Keratinocyte (primary cell): ENCODE results near the gene GFOD1. TPM values are rescaled to one million over a fixed set of nuclear protein-coding genes. Genes with fewer than 3 reads are reported as not detected.
"Not testable (repeated sequence)": the region's sequence is repeated elsewhere in the genome, so short reads cannot be mapped to it uniquely, and the experiment has no call there.

Source experiments
- DNase-seq: peaks from one replicate; pipeline ENCODE4 v3.0.0-alpha.2; 2011; ENCODE audit warnings: low read depth, missing footprints, low spot score
- FAIRE-seq: peaks from 2 replicates; lab custom pipeline; 2011; peaks lifted over from hg19 to GRCh38; lab: Jason Lieb, UNC
- H2AFZ ChIP-seq: 2 replicates; pipeline ENCODE4 v1.6.0; 2012; ENCODE audit warnings: low read length, control low read depth, inconsistent platforms; ENCODE audit not compliant: control insufficient read depth
- H3K27ac ChIP-seq: 2 replicates; pipeline ENCODE4 v1.5.1; 2011; ENCODE audit warnings: low read length; ENCODE audit not compliant: control insufficient read depth, insufficient read depth
- H3K27me3 ChIP-seq: 3 replicates; pipeline ENCODE4 v1.6.0; 2011; ENCODE audit warnings: low read length; ENCODE audit not compliant: control insufficient read depth, insufficient read depth; ENCODE audit errors: extremely low read depth
- H3K36me3 ChIP-seq, 2 experiments: 2 replicates in 1 of 2; 3 replicates in 1 of 2; pipeline ENCODE4 v1.5.1; 2011; ENCODE audit warnings: low read length in 2 of 2, mild to moderate bottlenecking in 1 of 2; ENCODE audit not compliant: control insufficient read depth in 2 of 2, insufficient read depth in 2 of 2; ENCODE audit errors: extremely low read depth in 1 of 2
- H3K4me1 ChIP-seq: 3 replicates; pipeline ENCODE4 v1.5.1; 2011; ENCODE audit warnings: low read length; ENCODE audit not compliant: control insufficient read depth, insufficient read depth; ENCODE audit errors: extremely low read depth
- H3K4me2 ChIP-seq: 3 replicates; pipeline ENCODE4 v1.6.0; 2011; ENCODE audit warnings: low read depth, low read length; ENCODE audit not compliant: control insufficient read depth, insufficient read depth; ENCODE audit errors: extremely low read depth
- H3K4me3 ChIP-seq, 3 experiments: fragments of 200-600 bp in 1 of 3; sonication (generic) in 1 of 3; 2 replicates in 2 of 3; 3 replicates in 1 of 3; pipeline ENCODE4 v1.5.1; 2011 to 2016; ENCODE audit warnings: low read length in 3 of 3, mild to moderate bottlenecking in 3 of 3, control low read depth in 2 of 3, inconsistent platforms in 1 of 3, low read depth in 1 of 3, mixed read lengths in 1 of 3, mixed run types in 1 of 3, moderate library complexity in 1 of 3; ENCODE audit not compliant: control insufficient read depth in 2 of 3, insufficient read depth in 2 of 3; ENCODE audit errors: extremely low read depth in 1 of 3
- H3K79me2 ChIP-seq: 2 replicates; pipeline ENCODE4 v1.6.0; 2012; ENCODE audit warnings: low read length; ENCODE audit not compliant: control insufficient read depth, insufficient read depth
- H3K9ac ChIP-seq: 3 replicates; pipeline ENCODE4 v1.6.0; 2011; ENCODE audit warnings: low read length; ENCODE audit not compliant: control insufficient read depth, insufficient read depth; ENCODE audit errors: extremely low read depth
- H3K9me1 ChIP-seq: 3 replicates; pipeline ENCODE4 v1.6.0; 2011; ENCODE audit warnings: low read length; ENCODE audit not compliant: control insufficient read depth, insufficient read depth; ENCODE audit errors: extremely low read depth
- H3K9me3 ChIP-seq: 2 replicates; pipeline ENCODE4 v1.5.1; 2012; ENCODE audit warnings: low read depth, low read length; ENCODE audit not compliant: control insufficient read depth
- H4K20me1 ChIP-seq: 3 replicates; pipeline ENCODE4 v1.6.0; 2011; ENCODE audit warnings: low read length; ENCODE audit not compliant: control insufficient read depth, insufficient read depth; ENCODE audit errors: extremely low read depth
- EZH2 ChIP-seq: IDR thresholded peaks from one replicate; pipeline ENCODE4 v1.6.1; 2012; ENCODE audit warnings: inconsistent platforms, mild to moderate bottlenecking, low read length, moderate library complexity
- dilution Hi-C: fragments of 300-500 bp; cut with MboI; formaldehyde crosslinking; loops from one replicate; pipeline ENCODE4 v1.7.0; 2020; ENCODE audit warnings: low sequenced_read_pairs; ENCODE audit not compliant: extremely low pct_ligation_motif_present
- polyA plus RNA-seq, 5 experiments: library from polyadenylated mRNA; depleted of rRNA in 3 of 5; stranded (reverse) in 3 of 5; stranded (forward) in 1 of 5; unstranded in 1 of 5; fragments of >200 nt; gene quantifications; 1 replicate in 1 of 5; 2 replicates in 3 of 5; 3 replicates in 1 of 5; pipeline versions ENCODE4 v1.2.1 to v1.2.3, GENCODE V29; 2011 to 2012; ENCODE audit warnings: missing spikeins in 2 of 5, low read depth in 1 of 5, low replicate concordance in 1 of 5
- TF ChIP-seq, protein P1 (sequence below), 3 experiments: IDR thresholded peaks in 1 of 3; conservative IDR thresholded peaks in 1 of 3; optimal IDR thresholded peaks in 1 of 3; 2 replicates in 2 of 3; 3 replicates in 1 of 3; pipeline versions ENCODE3 to v1.5.1; 2011; ENCODE audit warnings: low read length in 3 of 3, mild to moderate bottlenecking in 3 of 3, moderate library complexity in 2 of 3, control low read depth in 1 of 3, inconsistent platforms in 1 of 3; ENCODE audit not compliant: insufficient read depth in 2 of 3; ENCODE audit errors: extremely low read depth in 1 of 3

GFOD1 gene
- polyA plus RNA-seq, 1 donor (not counting 4 experiments of a cell fraction or from before 2014, with no cell fraction given), result 7.2 TPM

DNA sequence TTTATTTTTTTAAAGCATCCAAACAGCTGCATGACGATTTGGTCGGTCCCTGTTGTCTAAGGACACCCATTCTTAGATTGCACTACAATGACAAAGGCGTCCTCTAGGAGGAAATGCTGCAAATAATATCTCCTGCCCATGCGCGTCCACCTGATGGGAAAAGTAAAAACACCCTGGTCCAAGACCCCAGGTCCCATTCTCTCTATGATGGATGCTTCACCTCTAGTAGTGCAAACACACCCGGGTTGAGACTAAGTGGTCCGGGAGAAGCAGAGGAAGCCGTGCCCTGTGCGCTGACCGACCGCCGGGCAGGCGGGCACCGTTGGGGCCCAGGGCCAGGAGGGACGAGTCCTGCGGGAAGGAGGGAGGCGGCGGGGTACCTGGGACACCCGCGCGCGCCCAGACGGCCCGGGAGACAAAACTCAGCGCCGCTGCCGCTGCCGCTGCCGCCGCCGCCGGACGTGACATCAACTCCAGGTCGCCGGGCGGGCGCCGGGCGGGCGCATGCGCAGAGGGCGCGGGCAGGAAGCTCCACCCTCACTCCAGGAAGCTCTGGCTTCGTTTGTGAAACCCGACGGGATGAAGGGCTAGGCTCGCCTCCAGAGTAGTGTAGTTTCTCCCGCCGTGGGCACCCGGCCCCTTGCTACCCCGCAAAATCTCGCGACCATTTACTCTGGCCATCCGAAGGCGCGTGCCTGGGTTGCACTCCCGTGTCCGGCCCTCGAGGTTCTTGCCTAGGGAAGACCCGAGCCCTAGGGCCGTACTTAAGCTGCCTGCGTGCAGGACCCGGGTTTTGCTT is 159.1 kb downstream of the GFOD1 start, which contains the start of gene TBC1D7:
TBC1D7 (minus strand) TSS at position 462 of the 799 bp plus-strand sequence. CDS start 1,639 bp downstream, outside the sequence.
- H3K4me1 ChIP-seq, result peaks cover 6% of the 10 kb centered on the region
- no peaks in the 10 kb centered on the region for H4K20me1 ChIP-seq
- H3K36me3 ChIP-seq, result peaks cover 0 to 2% of the 10 kb centered on the region in 2 experiments
- H3K79me2 ChIP-seq, result no peaks in the 10 kb centered on the region
- peak; percentile 49 for DNase-seq
- dilution Hi-C loops, result no loop called here
- H3K27ac ChIP-seq, result peak within 1 kb of the TSS; percentile 87
- peak within 1 kb of the TSS; percentile 90 for H3K9ac ChIP-seq
- no peak for FAIRE-seq
- H3K4me3 ChIP-seq, result peak within 1 kb of the TSS; percentile 74 to 89 (median 81)
- peak within 1 kb of the TSS; percentile 95 for H3K4me2 ChIP-seq
- peak within 1 kb of the TSS; percentile 97 for H2AFZ ChIP-seq
- H3K27me3 ChIP-seq, result no peaks in the 10 kb centered on the region
- H3K9me1 ChIP-seq, result no peaks in the 10 kb centered on the region
- H3K9me3 ChIP-seq, result no peaks in the 10 kb centered on the region
- TF ChIP-seq, protein P1, sequence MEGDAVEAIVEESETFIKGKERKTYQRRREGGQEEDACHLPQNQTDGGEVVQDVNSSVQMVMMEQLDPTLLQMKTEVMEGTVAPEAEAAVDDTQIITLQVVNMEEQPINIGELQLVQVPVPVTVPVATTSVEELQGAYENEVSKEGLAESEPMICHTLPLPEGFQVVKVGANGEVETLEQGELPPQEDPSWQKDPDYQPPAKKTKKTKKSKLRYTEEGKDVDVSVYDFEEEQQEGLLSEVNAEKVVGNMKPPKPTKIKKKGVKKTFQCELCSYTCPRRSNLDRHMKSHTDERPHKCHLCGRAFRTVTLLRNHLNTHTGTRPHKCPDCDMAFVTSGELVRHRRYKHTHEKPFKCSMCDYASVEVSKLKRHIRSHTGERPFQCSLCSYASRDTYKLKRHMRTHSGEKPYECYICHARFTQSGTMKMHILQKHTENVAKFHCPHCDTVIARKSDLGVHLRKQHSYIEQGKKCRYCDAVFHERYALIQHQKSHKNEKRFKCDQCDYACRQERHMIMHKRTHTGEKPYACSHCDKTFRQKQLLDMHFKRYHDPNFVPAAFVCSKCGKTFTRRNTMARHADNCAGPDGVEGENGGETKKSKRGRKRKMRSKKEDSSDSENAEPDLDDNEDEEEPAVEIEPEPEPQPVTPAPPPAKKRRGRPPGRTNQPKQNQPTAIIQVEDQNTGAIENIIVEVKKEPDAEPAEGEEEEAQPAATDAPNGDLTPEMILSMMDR (optimal IDR thresholded peaks at IDR 0.05 in 1 of 3, IDR thresholded peaks at IDR 0.05 in 1 of 3, conservative IDR thresholded peaks at IDR 0.05 in 1 of 3; ENCODE audit: extremely low read depth in 1 of 3, insufficient read depth in 2 of 3, low read length in 3 of 3), result no peak
- TF ChIP-seq EZH2, result no peak

DNA sequence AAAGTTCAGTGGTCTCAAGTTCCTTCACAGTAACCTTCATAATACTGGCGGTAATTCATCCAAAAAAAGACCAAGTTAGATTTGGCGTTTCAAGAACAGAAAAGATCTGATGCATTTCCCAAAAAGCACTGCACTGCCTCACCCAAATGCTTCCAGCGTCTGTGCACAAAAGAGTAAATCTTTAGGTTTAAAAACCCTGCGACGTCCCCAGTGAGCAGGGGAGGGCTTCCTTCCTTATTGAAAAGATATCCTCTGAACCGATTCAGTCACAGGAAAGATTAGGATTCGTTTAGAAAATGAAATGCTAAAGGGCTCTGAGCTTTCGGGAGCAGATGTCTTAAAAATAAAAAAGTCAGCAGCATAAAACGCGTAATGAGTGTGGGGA is 159.7 kb downstream of the GFOD1 start:
- no peak for DNase-seq
- H3K4me2 ChIP-seq, result peak overlapping the region; percentile 95

DNA sequence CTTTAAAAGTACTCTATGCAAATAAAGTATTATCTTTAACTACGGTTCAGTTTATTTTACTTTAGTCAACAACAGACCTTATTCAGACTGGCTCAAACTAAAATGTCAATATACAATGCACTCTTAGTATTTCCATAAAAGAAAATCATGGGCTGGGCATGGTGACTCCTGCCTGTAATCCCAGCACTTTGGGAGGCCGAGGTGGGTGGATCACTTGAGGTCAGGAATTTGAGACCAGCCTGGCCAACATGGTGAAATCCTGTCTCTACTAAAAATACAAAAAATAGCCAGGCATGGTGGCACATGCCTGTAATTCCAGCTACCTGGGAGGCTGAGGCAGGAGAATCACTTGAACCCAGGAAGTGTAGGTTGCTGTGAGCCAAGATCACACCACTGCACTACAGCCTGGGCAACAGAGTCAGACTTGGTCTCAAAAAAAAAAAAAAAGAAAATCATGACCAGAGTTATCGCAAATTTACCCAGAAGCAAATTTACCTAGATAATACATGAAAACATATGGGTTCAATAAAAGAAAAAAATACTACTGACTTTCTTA is 161.3 kb downstream of the GFOD1 start:
- H3K36me3 ChIP-seq, H3K9ac ChIP-seq, DNase-seq, H3K27ac ChIP-seq, H3K9me1 ChIP-seq, H3K4me3 ChIP-seq, H3K27me3 ChIP-seq, H3K9me3 ChIP-seq, H4K20me1 ChIP-seq, H3K79me2 ChIP-seq, H2AFZ ChIP-seq, H3K4me2 ChIP-seq, H3K4me1 ChIP-seq, dilution Hi-C loops, FAIRE-seq: not testable (repeated sequence)

More for the DNA sequence above, 159.7 kb downstream of the GFOD1 start:
- H3K9me1 ChIP-seq, result no peaks in the 10 kb centered on the region
- dilution Hi-C loops, result no loop called here
- H3K4me1 ChIP-seq, result peaks cover 6% of the 10 kb centered on the region
- H3K36me3 ChIP-seq, result peaks cover 0 to 6% of the 10 kb centered on the region in 2 experiments
- no peaks in the 10 kb centered on the region for H4K20me1 ChIP-seq
- peak overlapping the region; percentile 90 for H3K9ac ChIP-seq
- peak overlapping the region; percentile 74 to 89 (median 81) for H3K4me3 ChIP-seq
- H2AFZ ChIP-seq, result peak overlapping the region; percentile 97
- H3K9me3 ChIP-seq, result no peaks in the 10 kb centered on the region
- H3K27ac ChIP-seq, result peak overlapping the region; percentile 87
- no peak for FAIRE-seq
- no peak for TF ChIP-seq EZH2
- TF ChIP-seq, protein P1 (optimal IDR thresholded peaks at IDR 0.05 in 1 of 3, IDR thresholded peaks at IDR 0.05 in 1 of 3, conservative IDR thresholded peaks at IDR 0.05 in 1 of 3; ENCODE audit: extremely low read depth in 1 of 3, insufficient read depth in 2 of 3, low read length in 3 of 3), result no peak
- H3K27me3 ChIP-seq, result no peaks in the 10 kb centered on the region
- H3K79me2 ChIP-seq, result no peaks in the 10 kb centered on the region
